Neural cell (in vitro differentiated cells): ENCODE data around the gene AIFM1.

Experiments
- CTCF ChIP-seq: fragments of 450-650 bp; IDR thresholded peaks from 2 replicates; pipeline ENCODE4 v1.5.1; 2014; ENCODE audit warnings: antibody characterized with exemption, mild to moderate bottlenecking, moderate library complexity; ENCODE audit not compliant: poor library complexity, severe bottlenecking
- EP300 ChIP-seq: fragments of 450-650 bp; conservative IDR thresholded peaks from 2 replicates; pipeline ENCODE4 v1.6.1; 2014; ENCODE audit warnings: antibody characterized with exemption, mild to moderate bottlenecking, moderate library complexity; ENCODE audit not compliant: poor library complexity, severe bottlenecking
- EZH2 ChIP-seq: fragments of 200-600, 300-800 bp; shearing (Covaris generic), sonication (generic); IDR thresholded peaks from 2 replicates; pipeline ENCODE4 v1.6.1; 2014; ENCODE audit warnings: antibody characterized with exemption, low read length, borderline replicate concordance, mild to moderate bottlenecking; ENCODE audit not compliant: insufficient read depth, poor library complexity, severe bottlenecking
- POLR2AphosphoS5 ChIP-seq: IDR thresholded peaks from 2 replicates; pipeline ENCODE4 v1.6.1; 2012
- RAD21 ChIP-seq: fragments of 450-650 bp; conservative IDR thresholded peaks from 2 replicates; pipeline ENCODE4 v1.6.1; 2014; ENCODE audit warnings: antibody characterized with exemption, mild to moderate bottlenecking, moderate library complexity
- REST ChIP-seq: IDR thresholded peaks from 2 replicates; pipeline ENCODE4 v1.6.1; 2012; ENCODE audit warnings: borderline replicate concordance
- SMC3 ChIP-seq: fragments of 450-650 bp; conservative IDR thresholded peaks from 2 replicates; pipeline ENCODE4 v1.6.1; 2014; ENCODE audit warnings: antibody characterized with exemption, mild to moderate bottlenecking, moderate library complexity; ENCODE audit not compliant: poor library complexity

- no peak for TF ChIP-seq POLR2AphosphoS5
- TF ChIP-seq CTCF: no peak
- TF ChIP-seq RAD21: no peak
- no peak for TF ChIP-seq REST
- TF ChIP-seq SMC3: no peak
- no peak for TF ChIP-seq EP300
- TF ChIP-seq EZH2: no peak
Observed at GRCh38 chrX:130100180-130100579, 65.5 kb downstream of the AIFM1 start.
